HG02588 (cell line): ENCODE data around the gene PGK1.

Experiments used
- ATAC-seq: cut with Tn5 transposase; IDR thresholded peaks from one replicate; pipeline ENCODE4 v1.9.1; 2021; ENCODE audit warnings: mild to moderate bottlenecking, moderate library complexity; ENCODE audit not compliant: unreplicated experiment

PGK1 gene

GRCh38 chrX:78165425-78165824 is 61.4 kb downstream of the PGK1 start:
- no peak for ATAC-seq

- ATAC-seq = no peak
These were observed 64.0 kb downstream of the PGK1 start for GRCh38 chrX:78168065-78168464.
